ENCODE data around the gene RSPH3. TPM values are rescaled to one million over a fixed set of nuclear protein-coding genes. Genes with fewer than 3 reads are reported as not detected.
"Not testable (repeated sequence)": the region's sequence is repeated elsewhere in the genome, so short reads cannot be mapped to it uniquely, and the experiment has no call there.

Gene RSPH3
- total RNA-seq, 1 experiment from 2014 or later: 16.6 TPM

DNA sequence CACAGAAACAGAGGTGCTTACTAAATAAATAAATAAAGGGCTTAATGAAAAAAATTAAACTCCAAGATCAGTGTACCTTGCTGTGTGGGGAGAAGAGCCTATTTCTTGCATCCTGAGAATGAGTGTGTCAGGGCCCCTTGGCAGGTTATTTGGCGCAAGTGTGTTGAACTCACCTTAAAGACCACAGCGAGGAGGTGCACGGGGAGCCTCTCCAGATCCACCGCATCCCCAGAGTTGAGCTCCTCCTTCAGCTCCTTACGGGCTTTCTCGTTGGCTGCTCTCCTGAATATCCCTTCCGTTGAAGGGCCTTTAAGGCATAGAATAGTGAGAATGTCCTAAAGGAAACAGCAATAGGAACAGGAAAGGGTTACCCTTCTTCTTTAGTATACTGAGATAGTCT is 41.2 kb upstream of the RSPH3 start:
- Histone ChIP-seq H4K20me1 (ENCODE audit: insufficient read depth) (no peaks in the 10 kb centered on the region), H3K9me2 (ENCODE audit: insufficient read depth) (no peaks in the 10 kb centered on the region), H3K36me3 (ENCODE audit: low read depth) (no peaks in the 10 kb centered on the region), H3K9me3 (ENCODE audit: insufficient read depth, low read depth) (no peaks in the 10 kb centered on the region), H3K4me1 (replicated peaks; ENCODE audit: insufficient read depth) (peaks cover 14% of the 10 kb centered on the region), H3F3A (ENCODE audit: insufficient read depth, low read depth) (no peaks in the 10 kb centered on the region), H3K27me3 (ENCODE audit: insufficient read depth, low read depth) (no peaks in the 10 kb centered on the region), H3K4me2 (no peak overlapping the region), H3K79me2 (ENCODE audit: low read depth) (no peaks in the 10 kb centered on the region), H2AFZ (no peak overlapping the region), H3K4me3 (no peak overlapping the region), H3K27ac (no peak overlapping the region)
- POLR2A ChIA-PET (ENCODE audit: unreplicated experiment): no interaction called here
- BruUV-seq (replicated peaks): no TSS peak
- DNase-seq: no peak
- TF ChIP-seq EZH2 (IDR thresholded peaks at IDR 0.05; ENCODE audit: low read depth) (no peak), CTCF (conservative IDR thresholded peaks at IDR 0.05) (no peak)
- CTCF ChIA-PET: no interaction called here
- intact Hi-C loops (cut with micrococcal nuclease; ENCODE audit: unreplicated experiment): loop anchor here (10.0 kb wide), 1 partner anchor 94 kb away; no protein-coding TSS in a partner anchor

- no peak overlapping the region for H2AFZ ChIP-seq
- H3K27me3 ChIP-seq (ENCODE audit: insufficient read depth, low read depth): no peaks in the 10 kb centered on the region
- H3K9me3 ChIP-seq (ENCODE audit: insufficient read depth, low read depth): no peaks in the 10 kb centered on the region
- H3F3A ChIP-seq (ENCODE audit: insufficient read depth, low read depth): no peaks in the 10 kb centered on the region
- ChIA-PET POLR2A (ENCODE audit: unreplicated experiment) (no interaction called here), CTCF (no interaction called here)
- no peaks in the 10 kb centered on the region for H3K79me2 ChIP-seq (ENCODE audit: low read depth)
- H3K27ac ChIP-seq: peak overlapping the region; percentile 73
- no peaks in the 10 kb centered on the region for H3K9me2 ChIP-seq (ENCODE audit: insufficient read depth)
- intact Hi-C loops (cut with micrococcal nuclease; ENCODE audit: unreplicated experiment): loop anchor here (10.0 kb wide), 1 partner anchor 95 kb away; no protein-coding TSS in a partner anchor
- no peaks in the 10 kb centered on the region for H4K20me1 ChIP-seq (ENCODE audit: insufficient read depth)
- TF ChIP-seq CTCF (conservative IDR thresholded peaks at IDR 0.05): no peak
- TF ChIP-seq EZH2 (IDR thresholded peaks at IDR 0.05; ENCODE audit: low read depth): no peak
- H3K36me3 ChIP-seq (ENCODE audit: low read depth): no peaks in the 10 kb centered on the region
- H3K4me1 ChIP-seq (replicated peaks; ENCODE audit: insufficient read depth): peaks cover 14% of the 10 kb centered on the region
- no peak for DNase-seq
- no TSS peak for BruUV-seq (replicated peaks)
- H3K4me2 ChIP-seq: peak overlapping the region; percentile 33
- H3K4me3 ChIP-seq: no peak overlapping the region
Observed at GRCh38 chr6:159039885-159040258, 39.9 kb upstream of the RSPH3 start.

DNA sequence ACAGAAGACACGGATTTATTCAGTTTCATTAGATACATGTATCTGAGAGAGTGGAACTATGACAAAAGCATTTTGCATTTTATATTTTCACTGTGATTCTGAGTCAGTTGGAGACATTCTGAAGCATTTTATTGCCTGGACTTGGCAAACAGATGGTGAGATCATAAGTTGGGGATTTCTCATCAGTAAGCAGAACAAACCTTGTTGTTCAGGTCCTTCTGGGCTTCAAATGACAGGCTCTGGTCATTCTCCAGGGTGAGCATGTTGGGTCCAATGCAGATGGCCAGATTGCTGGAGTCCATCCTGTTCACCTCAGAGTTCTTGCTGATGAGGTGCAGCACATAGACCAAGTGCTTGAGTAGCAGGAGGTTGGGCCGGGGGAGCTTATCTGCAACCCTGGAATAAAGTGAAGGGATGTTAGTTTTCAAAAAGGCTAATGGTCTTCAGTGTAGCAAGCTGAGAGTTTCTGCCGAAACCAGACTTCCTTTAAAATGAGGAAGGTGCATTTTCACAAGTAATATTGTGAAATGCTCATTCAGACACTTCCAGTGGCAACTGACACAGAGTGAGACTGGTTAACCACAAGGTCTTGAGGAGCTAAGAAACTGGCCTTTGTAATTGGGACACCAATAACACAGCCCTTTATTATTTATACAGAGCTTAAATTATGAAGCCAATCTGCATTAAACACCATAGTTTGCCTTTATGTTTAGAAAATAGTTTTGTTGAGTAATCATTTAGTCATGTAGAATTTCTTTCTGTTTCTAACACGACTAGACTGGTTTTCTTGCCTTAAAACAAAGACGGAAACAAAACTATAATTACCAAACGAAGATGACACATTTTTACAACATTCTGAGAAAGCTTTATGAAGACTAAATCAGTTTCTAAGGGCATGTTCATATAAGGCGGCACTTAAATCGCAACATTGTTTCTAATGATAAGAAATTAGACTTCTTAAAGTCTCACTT is 39.2 kb upstream of the RSPH3 start:
- POLR2A ChIA-PET (ENCODE audit: unreplicated experiment): no interaction called here
- peak overlapping the region; percentile 33 for H3K4me2 ChIP-seq
- H3K4me1 ChIP-seq (replicated peaks; ENCODE audit: insufficient read depth): peaks cover 14% of the 10 kb centered on the region
- H3K9me3 ChIP-seq (ENCODE audit: insufficient read depth, low read depth): no peaks in the 10 kb centered on the region
- no TSS peak for BruUV-seq (replicated peaks)
- DNase-seq: peak in 1 of 2 experiments; percentile 77
- peak overlapping the region; percentile 73 for H3K27ac ChIP-seq
- intact Hi-C loops (cut with micrococcal nuclease; ENCODE audit: unreplicated experiment): no loop called here
- no peaks in the 10 kb centered on the region for H3K36me3 ChIP-seq (ENCODE audit: low read depth)
- H2AFZ ChIP-seq: peak overlapping the region; percentile 53
- no peaks in the 10 kb centered on the region for H3K79me2 ChIP-seq (ENCODE audit: low read depth)
- CTCF ChIA-PET: interaction anchor here (0.6 kb wide), 1 partner anchor 62 kb away, joined by 3 read pairs; no protein-coding TSS in a partner anchor
- H3K27me3 ChIP-seq (ENCODE audit: insufficient read depth, low read depth): no peaks in the 10 kb centered on the region
- no peaks in the 10 kb centered on the region for H4K20me1 ChIP-seq (ENCODE audit: insufficient read depth)
- H3K4me3 ChIP-seq: no peak overlapping the region
- TF ChIP-seq EZH2 (IDR thresholded peaks at IDR 0.05; ENCODE audit: low read depth) (no peak), CTCF (conservative IDR thresholded peaks at IDR 0.05) (no peak)
- no peaks in the 10 kb centered on the region for H3F3A ChIP-seq (ENCODE audit: insufficient read depth, low read depth)
- no peaks in the 10 kb centered on the region for H3K9me2 ChIP-seq (ENCODE audit: insufficient read depth)

GRCh38 chr6:159038318-159038717 is 38.3 kb upstream of the RSPH3 start:
- H3K27ac ChIP-seq: peak overlapping the region; percentile 73; the same call in 1 of the 2 replicates
- DNase-seq; H3K9me3 ChIP-seq (ENCODE audit: insufficient read depth, low read depth); H4K20me1 ChIP-seq (ENCODE audit: insufficient read depth); H2AFZ ChIP-seq; H3K36me3 ChIP-seq (ENCODE audit: low read depth); H3K79me2 ChIP-seq (ENCODE audit: low read depth); intact Hi-C loops (cut with micrococcal nuclease; ENCODE audit: unreplicated experiment); H3F3A ChIP-seq (ENCODE audit: insufficient read depth, low read depth); H3K4me2 ChIP-seq; H3K27me3 ChIP-seq (ENCODE audit: insufficient read depth, low read depth); POLR2A ChIA-PET (ENCODE audit: unreplicated experiment); BruUV-seq (replicated peaks); H3K9me2 ChIP-seq (ENCODE audit: insufficient read depth); H3K4me3 ChIP-seq: not testable (repeated sequence)
- CTCF ChIA-PET: interaction anchor here (1.2 kb wide), 1 partner anchor 29 kb away, joined by 4 read pairs; no protein-coding TSS in a partner anchor
- peaks cover 14% of the 10 kb centered on the region for H3K4me1 ChIP-seq (replicated peaks; ENCODE audit: insufficient read depth)

Data from PC-9 (cell line).